ENCODE measurements around the gene TRAPPC10.
"Not testable (repeated sequence)": the region's sequence is repeated elsewhere in the genome, so short reads cannot be mapped to it uniquely, and the experiment has no call there.

DNA sequence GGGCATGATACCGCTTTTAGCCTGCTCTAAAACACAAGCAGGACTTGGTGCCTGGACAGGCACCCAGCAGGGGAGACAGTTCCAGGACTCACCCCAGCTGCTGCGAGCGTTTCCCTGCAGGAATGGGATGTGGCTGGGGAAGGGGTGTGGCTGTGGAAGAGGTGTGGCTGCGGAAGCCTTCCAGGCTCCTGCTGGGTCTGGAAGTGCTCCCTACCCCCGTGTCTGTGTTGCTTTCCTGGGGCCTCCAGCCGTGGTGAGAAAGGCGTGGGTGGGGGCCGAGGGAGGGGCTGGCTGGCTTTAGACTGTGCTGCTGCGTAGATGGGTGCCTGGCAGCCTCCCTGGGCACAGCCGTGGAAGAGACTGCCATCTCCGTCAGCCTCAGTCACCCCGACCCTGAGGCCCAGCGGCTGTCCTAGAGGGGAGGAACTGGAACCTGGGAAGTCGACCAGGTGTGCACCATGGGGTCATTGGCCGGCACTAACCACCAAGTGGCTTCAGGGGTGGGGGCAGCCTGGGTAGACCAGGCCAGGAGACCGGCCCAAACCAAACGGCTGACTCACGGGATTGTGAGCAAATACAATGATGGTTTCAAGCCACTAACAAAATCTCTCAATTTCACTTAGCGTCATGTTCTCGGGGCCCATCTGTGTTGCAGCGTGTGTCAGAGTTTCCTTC lies 141.2 kb downstream of the TRAPPC10 start:
- TF ChIP-seq, protein P1, sequence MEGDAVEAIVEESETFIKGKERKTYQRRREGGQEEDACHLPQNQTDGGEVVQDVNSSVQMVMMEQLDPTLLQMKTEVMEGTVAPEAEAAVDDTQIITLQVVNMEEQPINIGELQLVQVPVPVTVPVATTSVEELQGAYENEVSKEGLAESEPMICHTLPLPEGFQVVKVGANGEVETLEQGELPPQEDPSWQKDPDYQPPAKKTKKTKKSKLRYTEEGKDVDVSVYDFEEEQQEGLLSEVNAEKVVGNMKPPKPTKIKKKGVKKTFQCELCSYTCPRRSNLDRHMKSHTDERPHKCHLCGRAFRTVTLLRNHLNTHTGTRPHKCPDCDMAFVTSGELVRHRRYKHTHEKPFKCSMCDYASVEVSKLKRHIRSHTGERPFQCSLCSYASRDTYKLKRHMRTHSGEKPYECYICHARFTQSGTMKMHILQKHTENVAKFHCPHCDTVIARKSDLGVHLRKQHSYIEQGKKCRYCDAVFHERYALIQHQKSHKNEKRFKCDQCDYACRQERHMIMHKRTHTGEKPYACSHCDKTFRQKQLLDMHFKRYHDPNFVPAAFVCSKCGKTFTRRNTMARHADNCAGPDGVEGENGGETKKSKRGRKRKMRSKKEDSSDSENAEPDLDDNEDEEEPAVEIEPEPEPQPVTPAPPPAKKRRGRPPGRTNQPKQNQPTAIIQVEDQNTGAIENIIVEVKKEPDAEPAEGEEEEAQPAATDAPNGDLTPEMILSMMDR (IDR thresholded peaks at IDR 0.05), result not testable (repeated sequence)
- not testable (repeated sequence) for TF ChIP-seq POLR2A (IDR thresholded peaks at IDR 0.05)

Data from thyroid gland (tissue), 4 donors.